A549 treated with AZD2906 at 1 μM for 4 hours (cell line): Measurements from ENCODE around the gene FAM90A1. TPM values are rescaled to one million over a fixed set of nuclear protein-coding genes. Genes with fewer than 3 reads are reported as not detected.

Source experiments
- total RNA-seq: library from RNA; stranded (reverse); fragments of 200-300 nt; extraction: Qiagen RNA extraction; gene quantifications from 5 replicates; pipeline ENCODE4 v1.2.3, GENCODE V29; 2022

FAM90A1 gene, protein sequence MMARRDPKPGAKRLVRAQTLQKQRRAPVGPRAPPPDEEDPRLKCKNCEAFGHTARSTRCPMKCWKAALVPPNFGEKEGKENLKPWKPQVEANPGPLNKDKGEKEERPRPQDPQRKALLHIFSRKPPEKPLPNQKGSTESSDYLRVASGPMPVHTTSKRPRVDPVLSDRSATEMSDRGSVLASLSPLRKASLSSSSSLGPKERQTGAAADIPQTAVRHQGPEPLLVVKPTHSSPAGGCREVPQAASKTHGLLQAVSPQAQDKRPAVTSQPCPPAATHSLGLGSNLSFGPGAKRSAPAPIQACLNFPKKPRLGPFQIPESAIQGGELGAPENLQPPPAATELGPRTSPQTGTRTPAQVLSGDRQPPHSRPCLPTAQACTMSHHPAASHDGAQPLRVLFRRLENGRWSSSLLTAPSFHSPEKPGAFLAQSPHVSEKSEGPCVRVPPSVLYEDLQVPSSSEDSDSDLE
- 0.07 to 0.20 TPM (median 0.15 TPM) in 5 replicates for total RNA-seq

DNA sequence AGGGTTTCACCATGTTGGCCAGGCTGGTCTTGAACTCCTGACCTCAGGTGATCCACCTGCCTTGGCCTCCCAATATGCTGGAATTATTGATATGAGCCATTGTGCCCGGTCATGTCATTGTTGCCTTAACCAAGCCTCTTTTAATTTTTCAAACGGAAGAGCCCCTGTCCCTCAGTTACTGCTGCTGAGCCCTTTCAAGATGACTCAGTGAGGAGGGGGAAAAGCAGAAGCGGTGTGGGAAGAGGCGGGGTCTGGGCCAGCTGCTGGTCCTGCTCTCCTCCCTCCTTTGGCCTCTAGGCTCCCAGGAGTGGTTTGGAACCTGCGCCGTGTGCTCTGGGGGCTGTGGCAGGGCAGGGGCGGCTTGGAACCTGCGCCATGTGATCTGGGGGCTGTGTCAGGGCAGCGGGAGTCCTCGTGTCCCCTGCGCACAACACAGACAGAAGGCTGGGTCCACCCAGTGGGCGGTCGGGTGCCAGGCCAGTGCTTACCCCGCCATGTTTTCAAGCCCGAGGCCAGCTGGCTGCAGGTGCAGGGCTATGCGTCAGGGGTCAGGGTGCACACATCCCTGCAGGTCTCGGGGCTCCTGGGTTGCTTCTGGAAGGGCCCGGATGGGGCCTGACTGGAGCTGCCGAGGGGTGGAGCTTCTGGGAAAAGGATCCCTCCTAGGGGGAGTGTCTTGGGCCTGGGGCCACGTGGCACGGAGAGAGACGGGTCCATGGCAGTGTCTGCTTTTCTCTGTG is at the start of gene FAM90A1:
FAM90A1 (minus strand) TSS at position 627 of the 740 bp plus-strand sequence. CDS start 2,786 bp downstream, outside the sequence.

Other genes with a start within 250 kb of the FAM90A1 start
- 7.4 to 10.3 TPM (median 9.3 TPM) in 5 replicates for gene FOXJ2, start 194.9 kb downstream of the FAM90A1 start, total RNA-seq
- gene C3AR1, start 161.3 kb downstream of the FAM90A1 start, total RNA-seq: not detected in 5 replicates
- 12.2 to 22.5 TPM (median 13.8 TPM) in 5 replicates for gene NECAP1, start 145.3 kb downstream of the FAM90A1 start, total RNA-seq
- gene CLEC4A, start 104.0 kb downstream of the FAM90A1 start, total RNA-seq: 0.13 to 0.27 TPM (median 0.23 TPM) in 3 of 5 replicates, not detected in the others
- not detected in 5 replicates for gene ZNF705A, start 70.6 kb downstream of the FAM90A1 start, total RNA-seq
- not detected in 5 replicates for gene CLEC6A, start 228.3 kb upstream of the FAM90A1 start, total RNA-seq